Measurements from ENCODE around the gene TBC1D10A. TPM values are rescaled to one million over a fixed set of nuclear protein-coding genes. Genes with fewer than 3 reads are reported as not detected.

Gene TBC1D10A
- total RNA-seq, 1 donor from 2014 or later: 32.7 TPM

- DNase-seq (ENCODE audit: low read depth): no peak
- no peak overlapping the region for H3K4me3 Mint-ChIP-seq (ENCODE audit: unreplicated experiment)
These were observed 40.4 kb downstream of the TBC1D10A start for GRCh38 chr22:30286331-30286730.

DNA sequence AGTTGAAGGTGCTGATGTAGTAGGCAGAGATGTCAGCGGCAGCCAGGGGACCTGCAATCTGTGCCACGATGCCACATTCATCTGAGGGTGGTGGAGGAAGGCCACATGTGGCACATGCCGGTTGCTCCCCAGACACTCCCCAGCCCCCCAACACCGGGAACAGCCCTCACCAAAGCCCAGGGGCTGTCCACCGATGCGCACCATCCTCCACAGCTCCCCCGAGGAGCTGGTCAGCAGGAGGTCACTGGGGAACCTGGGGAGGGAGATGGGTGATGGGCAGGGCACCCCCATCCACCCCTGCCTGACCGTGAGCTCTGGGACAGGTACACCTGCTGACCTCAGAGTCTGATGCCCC is 40.9 kb downstream of the TBC1D10A start:
- Histone ChIP-seq H3K9me3 (ENCODE audit: insufficient read depth, low read depth, low read length) (no peaks in the 10 kb centered on the region), H3K9ac (ENCODE audit: low read length) (no peak overlapping the region), H3K4me3 (ENCODE audit: insufficient read depth, low read depth, low read length) (no peak overlapping the region), H3K27ac (ENCODE audit: low read depth, low read length) (no peak overlapping the region), H3K27me3 (ENCODE audit: insufficient read depth, low read length) (no peaks in the 10 kb centered on the region), H3K4me1 (ENCODE audit: insufficient read depth, low read length) (peaks cover 25% of the 10 kb centered on the region), H4K20me1 (ENCODE audit: insufficient read depth, low read length) (peaks cover 8% of the 10 kb centered on the region), H3K79me2 (ENCODE audit: insufficient read depth, low read length) (peaks cover 3% of the 10 kb centered on the region), H2AFZ (ENCODE audit: low read depth, low read length) (no peak overlapping the region), H3K36me3 (ENCODE audit: insufficient read depth, low read length) (no peaks in the 10 kb centered on the region), H3K4me2 (ENCODE audit: low read length) (no peak overlapping the region)
- Mint-ChIP-seq H3K27ac (ENCODE audit: unreplicated experiment) (no peak overlapping the region), H3K9me3 (ENCODE audit: unreplicated experiment) (no peaks in the 10 kb centered on the region), H3K27me3 (ENCODE audit: low read depth, unreplicated experiment) (no peaks in the 10 kb centered on the region), H3K4me3 (ENCODE audit: unreplicated experiment) (no peak overlapping the region), H3K4me1 (ENCODE audit: low read depth, unreplicated experiment) (peaks cover 7% of the 10 kb centered on the region), H3K36me3 (ENCODE audit: low read depth, unreplicated experiment) (peaks cover 15% of the 10 kb centered on the region)
- DNase-seq (ENCODE audit: low read depth): no peak
- TF ChIP-seq EZH2 (IDR thresholded peaks at IDR 0.05; ENCODE audit: insufficient read depth, low read length): no peak
- no peak for TF ChIP-seq CTCF (IDR thresholded peaks at IDR 0.05; ENCODE audit: insufficient read depth, low read depth, low read length)
- no peak for FAIRE-seq

More at GRCh38 chr22:30286331-30286730, 40.4 kb downstream of the TBC1D10A start:
- H3K27me3 Mint-ChIP-seq (ENCODE audit: low read depth, unreplicated experiment): no peaks in the 10 kb centered on the region
- H3K9me3 Mint-ChIP-seq (ENCODE audit: unreplicated experiment): no peaks in the 10 kb centered on the region
- Histone ChIP-seq H2AFZ (ENCODE audit: low read depth, low read length) (no peak overlapping the region), H3K36me3 (ENCODE audit: insufficient read depth, low read length) (no peaks in the 10 kb centered on the region), H3K9ac (ENCODE audit: low read length) (no peak overlapping the region), H3K27me3 (ENCODE audit: insufficient read depth, low read length) (no peaks in the 10 kb centered on the region), H4K20me1 (ENCODE audit: insufficient read depth, low read length) (peaks cover 12% of the 10 kb centered on the region), H3K4me1 (ENCODE audit: insufficient read depth, low read length) (peaks cover 30% of the 10 kb centered on the region), H3K79me2 (ENCODE audit: insufficient read depth, low read length) (peaks cover 3% of the 10 kb centered on the region), H3K27ac (ENCODE audit: low read depth, low read length) (no peak overlapping the region), H3K4me3 (ENCODE audit: insufficient read depth, low read depth, low read length) (no peak overlapping the region), H3K9me3 (ENCODE audit: insufficient read depth, low read depth, low read length) (no peaks in the 10 kb centered on the region), H3K4me2 (ENCODE audit: low read length) (no peak overlapping the region)
- FAIRE-seq: no peak
- peaks cover 15% of the 10 kb centered on the region for H3K36me3 Mint-ChIP-seq (ENCODE audit: low read depth, unreplicated experiment)
- TF ChIP-seq CTCF (IDR thresholded peaks at IDR 0.05; ENCODE audit: insufficient read depth, low read depth, low read length): no peak
- no peak for TF ChIP-seq EZH2 (IDR thresholded peaks at IDR 0.05; ENCODE audit: insufficient read depth, low read length)
- H3K4me1 Mint-ChIP-seq (ENCODE audit: low read depth, unreplicated experiment): peaks cover 7% of the 10 kb centered on the region
- no peak overlapping the region for H3K27ac Mint-ChIP-seq (ENCODE audit: unreplicated experiment)

- H2AFZ ChIP-seq (ENCODE audit: low read depth, low read length): no peak overlapping the region
- no peak for FAIRE-seq
These were observed 41.4 kb downstream of the TBC1D10A start for GRCh38 chr22:30285176-30285845.

More at GRCh38 chr22:30285176-30285845, 41.4 kb downstream of the TBC1D10A start:
- H3K27ac Mint-ChIP-seq (ENCODE audit: unreplicated experiment): no peak overlapping the region
- Histone ChIP-seq H3K4me1 (ENCODE audit: insufficient read depth, low read length) (peaks cover 20% of the 10 kb centered on the region), H3K4me3 (ENCODE audit: insufficient read depth, low read depth, low read length) (no peak overlapping the region), H4K20me1 (ENCODE audit: insufficient read depth, low read length) (peaks cover 3% of the 10 kb centered on the region), H3K27ac (ENCODE audit: low read depth, low read length) (no peak overlapping the region), H3K36me3 (ENCODE audit: insufficient read depth, low read length) (no peaks in the 10 kb centered on the region), H3K9ac (ENCODE audit: low read length) (no peak overlapping the region), H3K79me2 (ENCODE audit: insufficient read depth, low read length) (peaks cover 3% of the 10 kb centered on the region), H3K9me3 (ENCODE audit: insufficient read depth, low read depth, low read length) (no peaks in the 10 kb centered on the region), H3K4me2 (ENCODE audit: low read length) (no peak overlapping the region), H3K27me3 (ENCODE audit: insufficient read depth, low read length) (no peaks in the 10 kb centered on the region)
- no peak for TF ChIP-seq CTCF (IDR thresholded peaks at IDR 0.05; ENCODE audit: insufficient read depth, low read depth, low read length)
- no peak for TF ChIP-seq EZH2 (IDR thresholded peaks at IDR 0.05; ENCODE audit: insufficient read depth, low read length)
- H3K4me1 Mint-ChIP-seq (ENCODE audit: low read depth, unreplicated experiment): peaks cover 7% of the 10 kb centered on the region
- DNase-seq (ENCODE audit: low read depth): no peak
- H3K9me3 Mint-ChIP-seq (ENCODE audit: unreplicated experiment): no peaks in the 10 kb centered on the region
- no peaks in the 10 kb centered on the region for H3K27me3 Mint-ChIP-seq (ENCODE audit: low read depth, unreplicated experiment)
- H3K4me3 Mint-ChIP-seq (ENCODE audit: unreplicated experiment): no peak overlapping the region
- peaks cover 15% of the 10 kb centered on the region for H3K36me3 Mint-ChIP-seq (ENCODE audit: low read depth, unreplicated experiment)

All from astrocyte (in vitro differentiated cells and primary cell).